OCI-LY7 (cell line): Measurements from ENCODE around the gene PPIL6. TPM values are rescaled to one million over a fixed set of nuclear protein-coding genes. Genes with fewer than 3 reads are reported as not detected.

Source experiments
- BruUV-seq: library from RNA; stranded (reverse); fragments of 400-500 nt; replicated peaks from 2 replicates; lab custom pipeline; 2021; lab: Mats Ljungman, UMichigan
- CTCF ChIA-PET: fragments of 300-600 bp; sonication (Branson Sonifier 250); formaldehyde crosslinking; loops from one replicate; lab custom pipeline; 2022; ENCODE audit warnings: antibody characterized with exemption; ENCODE audit not compliant: unreplicated experiment; lab: Charles Lee
- POLR2A ChIA-PET: fragments of 300-600 bp; sonication (Branson Sonifier 250); formaldehyde crosslinking; loops from one replicate; lab custom pipeline; 2022; ENCODE audit warnings: antibody characterized with exemption; lab: Charles Lee
- DNase-seq: peaks from one replicate; pipeline ENCODE4 v3.0.0-alpha.2; 2015; ENCODE audit warnings: low spot score
- H2AFZ ChIP-seq: fragments of 200-600 bp; sonication (generic), shearing (Covaris generic); 2 replicates; pipeline ENCODE4 v1.6.1; 2014; ENCODE audit warnings: mild to moderate bottlenecking, antibody characterized with exemption, low read length, moderate library complexity
- H3K27ac ChIP-seq: fragments of 200-600 bp; sonication (generic); 2 replicates; pipeline ENCODE4 v1.5.1; 2014; ENCODE audit warnings: mixed run types, low read depth, mild to moderate bottlenecking, moderate library complexity, low read length, inconsistent platforms; ENCODE audit not compliant: poor library complexity, severe bottlenecking
- H3K36me3 ChIP-seq: fragments of 200-600 bp; sonication (generic); 2 replicates; pipeline ENCODE4 v1.6.1; 2014; ENCODE audit warnings: mild to moderate bottlenecking, antibody characterized with exemption, low read length, moderate library complexity, mixed read lengths; ENCODE audit not compliant: insufficient read depth
- H3K4me1 ChIP-seq: fragments of 200-600 bp; sonication (generic); 2 replicates; pipeline ENCODE4 v1.5.1; 2014; ENCODE audit warnings: mild to moderate bottlenecking, low read length; ENCODE audit not compliant: insufficient read depth, poor library complexity, severe bottlenecking
- H3K4me2 ChIP-seq: fragments of 200-600 bp; sonication (generic); 2 replicates; pipeline ENCODE4 v1.6.1; 2014; ENCODE audit warnings: mild to moderate bottlenecking, low read length
- H3K4me3 ChIP-seq: fragments of 200-600 bp; sonication (generic); 2 replicates; pipeline ENCODE4 v1.5.1; 2014; ENCODE audit warnings: mild to moderate bottlenecking, low read depth, low read length; ENCODE audit not compliant: poor library complexity, severe bottlenecking
- H3K79me2 ChIP-seq: fragments of 200-600 bp; sonication (generic); 2 replicates; pipeline ENCODE4 v1.6.1; 2016; ENCODE audit warnings: low read depth, mild to moderate bottlenecking, low read length, moderate library complexity, mixed read lengths; ENCODE audit not compliant: insufficient read depth
- H3K9me2 ChIP-seq: fragments of 200-600 bp; sonication (generic); 2 replicates; pipeline ENCODE4 v1.6.1; 2016; ENCODE audit warnings: mild to moderate bottlenecking, low read length, mixed read lengths; ENCODE audit not compliant: insufficient read depth
- H3K9me3 ChIP-seq: fragments of 200-600 bp; sonication (generic); 2 replicates; pipeline ENCODE4 v1.6.1; 2014; ENCODE audit warnings: mild to moderate bottlenecking, mixed run types, low read length, mixed read lengths
- H4K20me1 ChIP-seq: fragments of 200-600 bp; sonication (generic); 2 replicates; pipeline ENCODE4 v1.6.1; 2014; ENCODE audit warnings: mild to moderate bottlenecking, antibody characterized with exemption, low read length, moderate library complexity, mixed read lengths; ENCODE audit not compliant: insufficient read depth
- CTCF ChIP-seq: fragments of 200-600 bp; sonication (generic); conservative IDR thresholded peaks from 2 replicates; pipeline ENCODE4 v1.5.1; 2014; ENCODE audit warnings: mild to moderate bottlenecking, antibody characterized with exemption, low read length, moderate library complexity, mixed read lengths
- EZH2phosphoT487 ChIP-seq: fragments of 200-600 bp; sonication (generic); IDR thresholded peaks from 2 replicates; pipeline ENCODE4 v1.6.1; 2018; ENCODE audit warnings: low read depth, borderline replicate concordance, mild to moderate bottlenecking, mixed run types, antibody characterized with exemption, low read length, moderate library complexity, mixed read lengths
- intact Hi-C: fragments of 100-400 bp; cut with micrococcal nuclease; formaldehyde crosslinking; loops from one replicate; pipeline ENCODE4 v1.10.0; 2022; ENCODE audit not compliant: unreplicated experiment
- total RNA-seq, 2 experiments: library from RNA; depleted of rRNA in 1 of 2; stranded (reverse); fragments of >200 nt in 1 of 2; shearing (Covaris generic) in 1 of 2; gene quantifications; 2 replicates each; pipeline ENCODE4 v1.2.3, GENCODE V29; 2014 to 2022

The PPIL6 gene
- total RNA-seq, 2 experiments from 2014 or later = 1.6 to 1.7 TPM

- Histone ChIP-seq H3K9me2 (no peaks in the 10 kb centered on the region), H3K4me3 (no peak overlapping the region), H3K4me2 (no peak overlapping the region), H3K9me3 (no peaks in the 10 kb centered on the region), H4K20me1 (peaks cover 45% of the 10 kb centered on the region), H3K79me2 (peaks cover 68% of the 10 kb centered on the region), H3K36me3 (peaks cover 98% of the 10 kb centered on the region), H2AFZ (no peak overlapping the region), H3K4me1 (peaks cover 60% of the 10 kb centered on the region), H3K27ac (no peak overlapping the region)
- TF ChIP-seq CTCF = no peak
- no peak for TF ChIP-seq EZH2phosphoT487
- no peak for DNase-seq
- BruUV-seq = no TSS peak
- ChIA-PET POLR2A (interaction anchor here (0.7 to 1.5 kb wide), 3 partner anchors 11 to 1528 kb away, joined by 3 to 8 read pairs (median 3); no protein-coding TSS in a partner anchor), CTCF (no interaction called here)
- intact Hi-C loops = no loop called here
Measured at GRCh38 chr6:109474995-109475394, 34.6 kb upstream of the PPIL6 start.

- intact Hi-C loops = no loop called here
- no TSS peak for BruUV-seq
- H3K9me2 ChIP-seq = no peaks in the 10 kb centered on the region
- peaks cover 100% of the 10 kb centered on the region for H3K36me3 ChIP-seq
- no peak overlapping the region for H3K4me3 ChIP-seq
- no peak for TF ChIP-seq CTCF
- TF ChIP-seq EZH2phosphoT487 = no peak
- no peaks in the 10 kb centered on the region for H3K9me3 ChIP-seq
- no peak overlapping the region for H3K27ac ChIP-seq
- H3K79me2 ChIP-seq = peaks cover 49% of the 10 kb centered on the region
- no peak overlapping the region for H2AFZ ChIP-seq
- peaks cover 44% of the 10 kb centered on the region for H3K4me1 ChIP-seq
- DNase-seq = no peak
- H4K20me1 ChIP-seq = peaks cover 33% of the 10 kb centered on the region
- ChIA-PET CTCF (no interaction called here), POLR2A (interaction anchor here (0.9 to 1.7 kb wide), 2 partner anchors 9 to 13 kb away, joined by 3 to 5 read pairs; partner anchors contain the start of gene ZBTB24)
- peak overlapping the region; percentile 12; the same call in 1 of the 2 replicates for H3K4me2 ChIP-seq
Measured at GRCh38 chr6:109473120-109473519, 32.7 kb upstream of the PPIL6 start.

GRCh38 chr6:109472132-109472995 lies 31.9 kb upstream of the PPIL6 start:
- Histone ChIP-seq H3K9me2 (no peaks in the 10 kb centered on the region), H3K9me3 (no peaks in the 10 kb centered on the region), H3K27ac (no peak overlapping the region), H3K36me3 (peaks cover 100% of the 10 kb centered on the region), H2AFZ (no peak overlapping the region), H3K79me2 (peaks cover 42% of the 10 kb centered on the region), H3K4me3 (no peak overlapping the region), H3K4me2 (peak overlapping the region; percentile 12; the same call in 1 of the 2 replicates), H4K20me1 (peaks cover 25% of the 10 kb centered on the region), H3K4me1 (peaks cover 37% of the 10 kb centered on the region)
- DNase-seq = no peak
- BruUV-seq = no TSS peak
- TF ChIP-seq EZH2phosphoT487 (no peak), CTCF (peak; percentile 35; the same call in 1 of the 2 replicates)
- ChIA-PET POLR2A (interaction anchor here (0.9 to 1.7 kb wide), 2 partner anchors 10 to 13 kb away, joined by 3 to 5 read pairs; partner anchors contain the start of gene ZBTB24), CTCF (no interaction called here)
- intact Hi-C loops = no loop called here
